Occipital lobe (tissue), 2 donors: ENCODE measurements around the gene BCAS4. TPM values are rescaled to one million over a fixed set of nuclear protein-coding genes. Genes with fewer than 3 reads are reported as not detected.
"Not testable (repeated sequence)": the region's sequence is repeated elsewhere in the genome, so short reads cannot be mapped to it uniquely, and the experiment has no call there.

Experiments used
- DNase-seq: peaks from one replicate; lab custom pipeline; 2025; lab: John Stamatoyannopoulos, UW
- total RNA-seq: library from RNA; depleted of rRNA; stranded (reverse); fragments of >200 nt; gene quantifications from one replicate; pipeline ENCODE4 v1.2.3, GENCODE V29; 2014

The BCAS4 gene
- total RNA-seq, 1 donor from 2014 or later = 9.8 TPM

- DNase-seq = no peak
Observed at GRCh38 chr20:50874758-50875665, 80.2 kb downstream of the BCAS4 start.

- no peak for DNase-seq
Observed at GRCh38 chr20:50876063-50876685, 81.3 kb downstream of the BCAS4 start.

- DNase-seq = no peak
Observed at GRCh38 chr20:50876816-50877215, 82.0 kb downstream of the BCAS4 start.

GRCh38 chr20:50877232-50877743 is 82.4 kb downstream of the BCAS4 start:
- DNase-seq = no peak

GRCh38 chr20:50879649-50880550 is 85.0 kb downstream of the BCAS4 start:
- no peak for DNase-seq

- DNase-seq = not testable (repeated sequence)
Observed at GRCh38 chr20:50881759-50882424, 87.0 kb downstream of the BCAS4 start.

- DNase-seq = no peak
Observed at GRCh38 chr20:50883856-50884255, 89.0 kb downstream of the BCAS4 start.

- no peak for DNase-seq
Observed at GRCh38 chr20:50885068-50885467, 90.2 kb downstream of the BCAS4 start.

- DNase-seq = no peak
Observed at GRCh38 chr20:50885781-50886180, 90.9 kb downstream of the BCAS4 start.

- DNase-seq = no peak
Observed at GRCh38 chr20:50886184-50886790, 91.4 kb downstream of the BCAS4 start.

GRCh38 chr20:50887576-50887975 is 92.7 kb downstream of the BCAS4 start:
- no peak for DNase-seq

GRCh38 chr20:50891138-50891537 is 96.3 kb downstream of the BCAS4 start:
- no peak for DNase-seq

- DNase-seq = no peak
Observed at GRCh38 chr20:50892394-50892793, 97.5 kb downstream of the BCAS4 start.

- no peak for DNase-seq
Observed at GRCh38 chr20:50893620-50894019, 98.8 kb downstream of the BCAS4 start.

- DNase-seq = no peak
Observed at GRCh38 chr20:50895111-50895830, 100.4 kb downstream of the BCAS4 start.

- DNase-seq = no peak
Observed at GRCh38 chr20:50898475-50898874, 103.6 kb downstream of the BCAS4 start.

- DNase-seq = no peak
Observed at GRCh38 chr20:50900261-50900660, 105.4 kb downstream of the BCAS4 start.

- no peak for DNase-seq
Observed at GRCh38 chr20:50901301-50901700, 106.4 kb downstream of the BCAS4 start.

GRCh38 chr20:50903353-50904051 is 108.6 kb downstream of the BCAS4 start:
- DNase-seq = no peak
